ENCODE data around the gene LIMA1.
"Not testable (repeated sequence)": the region's sequence is repeated elsewhere in the genome, so short reads cannot be mapped to it uniquely, and the experiment has no call there.

GRCh38 chr12:50154947-50155346 is 128.4 kb downstream of the LIMA1 start:
- not testable (repeated sequence) for TF ChIP-seq HDGF (IDR thresholded peaks at IDR 0.05; ENCODE audit: borderline replicate concordance); FOXA1 (IDR thresholded peaks at IDR 0.05); L3MBTL2 (conservative IDR thresholded peaks at IDR 0.05); FOXM1 (IDR thresholded peaks at IDR 0.05; ENCODE audit: borderline replicate concordance); BHLHE40 (IDR thresholded peaks at IDR 0.05; ENCODE audit: borderline replicate concordance); SUZ12 (IDR thresholded peaks at IDR 0.05)

Data from HEK293T (cell line).